Measurements from ENCODE around the gene NINJ1. TPM values are rescaled to one million over a fixed set of nuclear protein-coding genes. Genes with fewer than 3 reads are reported as not detected.

Gene NINJ1
- total RNA-seq, 4 donors from 2014 or later = 47.0 to 56.8 (median 54.5) TPM

GRCh38 chr9:93171261-93171990 is 37.4 kb upstream of the NINJ1 start:
- DNase-seq = no peak
- H3K9me3 ChIP-seq = no peaks in the 10 kb centered on the region
- no peaks in the 10 kb centered on the region for H3K27me3 ChIP-seq
- no peaks in the 10 kb centered on the region for H3K36me3 ChIP-seq
- H3K4me3 ChIP-seq = no peak overlapping the region
- peaks cover 0 to 5% (median 0%) of the 10 kb centered on the region in 4 donors for H3K4me1 ChIP-seq
- TF ChIP-seq CTCF (IDR thresholded peaks at IDR 0.05) (no peak), POLR2A (IDR thresholded peaks at IDR 0.05) (no peak)
- H3K27ac ChIP-seq = no peak overlapping the region

DNA sequence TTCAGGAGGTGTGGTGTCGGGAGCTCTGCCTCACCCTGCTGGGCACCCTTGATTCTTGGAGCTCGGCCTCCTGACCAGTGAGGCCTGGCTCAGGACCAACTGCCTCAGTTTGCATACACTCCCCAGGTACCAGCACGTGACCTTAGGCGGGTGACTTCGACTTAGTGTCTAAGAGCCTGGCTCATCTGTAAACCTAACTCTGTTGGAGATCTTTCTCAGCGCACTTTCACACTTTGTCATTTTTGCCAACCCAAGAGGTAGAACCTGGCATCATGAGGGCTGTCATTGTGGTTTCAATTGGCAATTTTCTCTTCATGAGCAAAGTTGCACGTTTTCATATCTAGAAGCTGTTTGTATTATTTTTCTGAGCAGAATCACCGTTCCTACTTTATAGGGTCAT is 36.5 kb upstream of the NINJ1 start:
- Histone ChIP-seq H3K36me3 (no peaks in the 10 kb centered on the region), H3K9me3 (no peaks in the 10 kb centered on the region), H3K4me3 (no peak overlapping the region), H3K4me1 (peaks cover 0 to 5% (median 0%) of the 10 kb centered on the region in 4 donors), H3K27me3 (no peaks in the 10 kb centered on the region), H3K27ac (no peak overlapping the region)
- no peak for DNase-seq
- TF ChIP-seq POLR2A (IDR thresholded peaks at IDR 0.05) (no peak), CTCF (IDR thresholded peaks at IDR 0.05) (no peak)

DNA sequence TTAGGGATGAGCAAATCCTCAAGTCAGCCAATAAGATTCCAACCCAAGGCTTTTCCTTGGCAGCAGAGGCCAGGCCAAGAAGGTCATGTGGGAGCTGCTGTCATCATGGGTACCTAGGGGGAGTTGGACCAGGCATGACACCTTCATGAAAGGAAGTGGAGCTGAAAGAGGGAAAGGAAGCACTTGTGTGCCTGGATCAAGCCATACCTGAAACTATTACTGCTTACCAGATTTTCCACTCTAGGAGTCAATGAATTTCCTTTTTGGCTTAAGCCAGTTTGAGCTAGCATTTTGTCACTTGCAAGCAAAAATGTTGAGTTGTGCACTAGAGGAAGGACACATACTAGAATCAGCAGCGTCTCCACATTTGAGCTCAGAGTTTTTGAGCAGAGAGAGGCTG is 35.4 kb upstream of the NINJ1 start:
- H3K4me3 ChIP-seq = no peak overlapping the region
- no peak overlapping the region for H3K27ac ChIP-seq
- no peaks in the 10 kb centered on the region for H3K27me3 ChIP-seq
- H3K4me1 ChIP-seq = peaks cover 0 to 5% (median 0%) of the 10 kb centered on the region in 4 donors
- H3K9me3 ChIP-seq = no peaks in the 10 kb centered on the region
- TF ChIP-seq POLR2A (IDR thresholded peaks at IDR 0.05) (no peak), CTCF (IDR thresholded peaks at IDR 0.05) (no peak)
- no peak for DNase-seq
- H3K36me3 ChIP-seq = no peaks in the 10 kb centered on the region

DNA sequence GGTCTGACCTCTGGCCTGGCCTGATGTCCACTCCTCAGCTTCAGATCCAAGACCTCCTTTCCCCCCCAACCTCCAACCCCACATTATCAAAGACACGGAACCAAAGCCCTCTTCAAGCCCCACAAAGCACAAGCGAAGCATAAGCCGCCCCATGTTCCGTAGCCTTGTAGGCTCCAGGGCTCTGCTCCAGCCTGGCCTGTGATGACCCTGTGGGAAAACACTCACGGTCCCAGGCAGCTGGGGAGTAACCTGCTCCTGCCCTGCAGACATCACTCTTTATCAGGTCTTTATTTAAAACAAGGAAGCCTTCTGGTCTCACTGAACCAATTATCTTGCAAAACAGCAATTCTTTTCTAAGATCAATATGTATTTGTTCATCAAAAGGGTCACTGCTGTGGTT is 34.5 kb upstream of the NINJ1 start:
- Histone ChIP-seq H3K9me3 (no peaks in the 10 kb centered on the region), H3K4me1 (peaks cover 0 to 2% (median 0%) of the 10 kb centered on the region in 4 donors), H3K27me3 (no peaks in the 10 kb centered on the region), H3K4me3 (no peak overlapping the region), H3K27ac (no peak overlapping the region), H3K36me3 (no peaks in the 10 kb centered on the region)
- no peak for TF ChIP-seq CTCF (IDR thresholded peaks at IDR 0.05)
- no peak for TF ChIP-seq POLR2A (IDR thresholded peaks at IDR 0.05)
- DNase-seq = no peak

DNA sequence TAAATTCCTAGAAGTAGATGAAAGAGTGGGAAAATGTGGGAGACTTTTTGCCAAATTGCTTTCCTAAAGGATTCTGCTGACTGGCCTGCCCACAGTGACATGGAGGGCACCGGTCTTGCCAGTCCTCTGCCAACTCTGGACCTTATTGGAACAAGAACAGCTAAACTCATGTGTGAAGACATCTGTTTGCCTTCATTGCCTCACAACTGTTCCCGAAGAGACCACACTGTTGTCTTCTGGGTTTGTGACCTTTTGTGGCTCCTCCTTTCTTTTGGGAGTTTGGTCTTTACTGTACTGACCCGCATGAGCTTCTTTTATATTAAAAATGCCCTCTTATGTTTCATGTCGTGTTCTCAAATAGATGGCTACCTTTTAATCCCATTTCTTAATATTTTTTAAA is 33.8 kb upstream of the NINJ1 start:
- TF ChIP-seq POLR2A (IDR thresholded peaks at IDR 0.05) (no peak), CTCF (IDR thresholded peaks at IDR 0.05) (no peak)
- no peak overlapping the region for H3K4me3 ChIP-seq

More for the DNA sequence above, 33.8 kb upstream of the NINJ1 start:
- no peaks in the 10 kb centered on the region for H3K36me3 ChIP-seq
- H3K27ac ChIP-seq = no peak overlapping the region
- DNase-seq = no peak
- no peaks in the 10 kb centered on the region for H3K27me3 ChIP-seq
- no peaks in the 10 kb centered on the region for H3K4me1 ChIP-seq
- H3K9me3 ChIP-seq = no peaks in the 10 kb centered on the region

Data from Peyer's patch (tissue), 4 donors.